H1 (cell line): Measurements from ENCODE around the gene FUT4. TPM values are rescaled to one million over a fixed set of nuclear protein-coding genes. Genes with fewer than 3 reads are reported as not detected.

Experiments
- CTCF ChIA-PET: fragments of 300-600 bp; sonication (Branson Sonifier 250); formaldehyde crosslinking; loops from one replicate; lab custom pipeline; 2021; ENCODE audit not compliant: partially characterized antibody; lab: Charles Lee
- POLR2A ChIA-PET: fragments of 300-600 bp; sonication (Branson Sonifier 250); formaldehyde crosslinking; loops from one replicate; lab custom pipeline; 2021; ENCODE audit warnings: inconsistent platforms; ENCODE audit not compliant: partially characterized antibody; lab: Charles Lee
- DNase-seq, 2 experiments: peaks; one replicate each; pipeline versions ENCODE4 v3.0.0 to v3.0.0-alpha.2; 2010 to 2022; ENCODE audit warnings: low spot score in 2 of 2, low read depth in 1 of 2, mixed read lengths in 1 of 2
- FAIRE-seq: peaks from 2 replicates; lab custom pipeline; 2011; peaks lifted over from hg19 to GRCh38; lab: Jason Lieb, UNC
- H2AFZ ChIP-seq: 2 replicates; pipeline ENCODE4 v1.8.1; 2012; ENCODE audit warnings: low read length, inconsistent platforms
- H2AK5ac ChIP-seq: 2 replicates; pipeline ENCODE4 v1.6.1; 2013; ENCODE audit warnings: low read depth, low read length
- H2BK120ac ChIP-seq: replicated peaks from 2 replicates; pipeline ENCODE3; 2013; ENCODE audit warnings: low read depth, low read length, inconsistent platforms
- H2BK12ac ChIP-seq: 2 replicates; pipeline ENCODE4 v1.6.1; 2013; ENCODE audit warnings: low read depth, low read length
- H2BK15ac ChIP-seq: 2 replicates; pipeline ENCODE4 v1.6.1; 2013; ENCODE audit warnings: low read length
- H2BK20ac ChIP-seq: 2 replicates; pipeline ENCODE4 v1.6.1; 2013; ENCODE audit warnings: low read length
- H2BK5ac ChIP-seq: 2 replicates; pipeline ENCODE4 v1.6.1; 2013; ENCODE audit warnings: low read depth, low read length
- H3K14ac ChIP-seq: 2 replicates; pipeline ENCODE4 v1.6.1; 2013; ENCODE audit warnings: inconsistent platforms; ENCODE audit not compliant: insufficient read length
- H3K18ac ChIP-seq: 2 replicates; pipeline ENCODE4 v1.6.1; 2013; ENCODE audit warnings: low read length; ENCODE audit errors: extremely low read depth
- H3K23ac ChIP-seq: 2 replicates; pipeline ENCODE4 v1.6.1; 2013; ENCODE audit warnings: inconsistent platforms; ENCODE audit not compliant: insufficient read length
- H3K23me2 ChIP-seq: 2 replicates; pipeline ENCODE4 v1.6.1; 2013; ENCODE audit warnings: low read depth, low read length
- H3K27ac ChIP-seq: 2 replicates; pipeline ENCODE4 v1.6.1; 2011; ENCODE audit warnings: low read depth, low read length, inconsistent platforms
- H3K27me3 ChIP-seq, 4 experiments: replicated peaks in 1 of 4; 1 replicate in 1 of 4; 2 replicates in 3 of 4; pipeline versions ENCODE4 v1.6.1 to v1.8.1; 2011 to 2013; ENCODE audit warnings: low read length in 3 of 4, mild to moderate bottlenecking in 3 of 4, inconsistent platforms in 2 of 4, mixed read lengths in 2 of 4, moderate library complexity in 1 of 4; ENCODE audit not compliant: control insufficient read depth in 3 of 4, insufficient read depth in 3 of 4; ENCODE audit errors: extremely low read depth in 1 of 4
- H3K36me3 ChIP-seq, 4 experiments: 2 replicates each; pipeline versions ENCODE4 v1.6.1 to v1.8.1; 2011 to 2013; ENCODE audit warnings: mild to moderate bottlenecking in 4 of 4, low read length in 3 of 4, moderate library complexity in 2 of 4, control low read depth in 1 of 4, inconsistent platforms in 1 of 4; ENCODE audit not compliant: insufficient read depth in 4 of 4, control insufficient read depth in 2 of 4
- H3K4ac ChIP-seq: replicated peaks from 2 replicates; pipeline ENCODE3; 2013; ENCODE audit warnings: low read length, low read depth, mixed read lengths, inconsistent platforms; ENCODE audit not compliant: insufficient read length
- H3K4me1 ChIP-seq, 4 experiments: replicated peaks in 1 of 4; 1 replicate in 1 of 4; 2 replicates in 3 of 4; pipeline versions ENCODE4 v1.6.1 to v1.8.1; 2011 to 2013; ENCODE audit warnings: low read length in 3 of 4, inconsistent platforms in 2 of 4, mixed read lengths in 1 of 4; ENCODE audit not compliant: insufficient read depth in 4 of 4, control insufficient read depth in 3 of 4
- H3K4me2 ChIP-seq, 2 experiments: 2 replicates each; pipeline versions ENCODE4 v1.6.1 to v1.8.1; 2011 to 2013; ENCODE audit warnings: low read depth in 2 of 2, low read length in 2 of 2, control low read depth in 1 of 2, inconsistent platforms in 1 of 2, mild to moderate bottlenecking in 1 of 2; ENCODE audit not compliant: insufficient read depth in 1 of 2
- H3K4me3 ChIP-seq, 4 experiments: fragments of 200-600, 300-600 bp in 1 of 4; sonication (generic), shearing (Covaris generic), sonication (Bioruptor Twin) in 1 of 4; 2 replicates each; pipeline versions ENCODE4 v1.5.1 to v1.8.1; 2011 to 2016; ENCODE audit warnings: low read length in 4 of 4, low read depth in 3 of 4, control low read depth in 2 of 4, inconsistent platforms in 2 of 4, mild to moderate bottlenecking in 2 of 4, mixed read lengths in 1 of 4, moderate library complexity in 1 of 4; ENCODE audit not compliant: insufficient read depth in 2 of 4; ENCODE audit errors: extremely low read depth in 1 of 4
- H3K56ac ChIP-seq: replicated peaks from 2 replicates; pipeline ENCODE3; 2013; ENCODE audit warnings: low read depth, mild to moderate bottlenecking, mixed read lengths, low read length, inconsistent platforms; ENCODE audit not compliant: insufficient read length
- H3K79me1 ChIP-seq: 2 replicates; pipeline ENCODE4 v1.6.1; 2013; ENCODE audit warnings: low read depth, low read length, control low read depth
- H3K79me2 ChIP-seq, 2 experiments: 2 replicates each; pipeline versions ENCODE4 v1.6.1 to v1.8.1; 2012 to 2013; ENCODE audit warnings: low read length in 2 of 2, mild to moderate bottlenecking in 2 of 2, inconsistent platforms in 1 of 2; ENCODE audit not compliant: insufficient read depth in 2 of 2, control insufficient read depth in 1 of 2
- H3K9ac ChIP-seq, 4 experiments: replicated peaks in 1 of 4; 1 replicate in 1 of 4; 2 replicates in 3 of 4; pipeline versions ENCODE4 v1.6.1 to v1.8.1; 2011 to 2013; ENCODE audit warnings: low read depth in 3 of 4, low read length in 3 of 4, control low read depth in 2 of 4, mild to moderate bottlenecking in 2 of 4, moderate library complexity in 2 of 4, inconsistent platforms in 1 of 4; ENCODE audit errors: extremely low read depth in 1 of 4
- H3K9me3 ChIP-seq, 2 experiments: 2 replicates each; pipeline versions ENCODE4 v1.6.1 to v1.8.1; 2012 to 2013; ENCODE audit warnings: mild to moderate bottlenecking in 2 of 2, moderate library complexity in 2 of 2, control low read depth in 1 of 2, inconsistent platforms in 1 of 2, low read depth in 1 of 2, low read length in 1 of 2, mixed read lengths in 1 of 2; ENCODE audit not compliant: insufficient read depth in 2 of 2
- H4K20me1 ChIP-seq, 2 experiments: replicated peaks in 1 of 2; 2 replicates each; pipeline versions ENCODE3 to v1.8.1; 2011 to 2013; ENCODE audit warnings: inconsistent platforms in 2 of 2, low read length in 2 of 2, mild to moderate bottlenecking in 1 of 2; ENCODE audit not compliant: insufficient read depth in 2 of 2, control insufficient read depth in 1 of 2
- H4K5ac ChIP-seq: 2 replicates; pipeline ENCODE4 v1.6.1; 2013; ENCODE audit warnings: low read length, low read depth, mixed read lengths, inconsistent platforms; ENCODE audit not compliant: insufficient read length
- H4K8ac ChIP-seq: 2 replicates; pipeline ENCODE4 v1.8.0; 2013; ENCODE audit warnings: mild to moderate bottlenecking, moderate library complexity, low read length, inconsistent platforms; ENCODE audit not compliant: insufficient read depth; ENCODE audit errors: extremely low read depth
- H4K91ac ChIP-seq: replicated peaks from 2 replicates; pipeline ENCODE3; 2013; ENCODE audit warnings: low read length, mixed read lengths, inconsistent platforms; ENCODE audit not compliant: insufficient read length
- BCL11A ChIP-seq, 2 experiments: IDR thresholded peaks; one replicate each; pipeline ENCODE4 v1.6.1; 2011; ENCODE audit warnings: low read depth in 2 of 2, low read length in 2 of 2, mild to moderate bottlenecking in 2 of 2
- CHD1 ChIP-seq: IDR thresholded peaks from 2 replicates; pipeline ENCODE4 v1.6.1; 2012; ENCODE audit warnings: low read depth, low read length, improper control_type of control experiment
- CHD2 ChIP-seq: IDR thresholded peaks from 2 replicates; pipeline ENCODE4 v1.6.1; 2012; ENCODE audit warnings: low read length, improper control_type of control experiment
- FOSL1 ChIP-seq: IDR thresholded peaks from 2 replicates; pipeline ENCODE4 v1.6.1; 2011; ENCODE audit warnings: mild to moderate bottlenecking, low read depth, low read length, moderate library complexity; ENCODE audit not compliant: insufficient read depth
- GTF2F1 ChIP-seq: IDR thresholded peaks from 2 replicates; pipeline ENCODE4 v1.6.1; 2012; ENCODE audit warnings: low read depth, low read length, improper control_type of control experiment, borderline replicate concordance
- MAFK ChIP-seq: IDR thresholded peaks from 2 replicates; pipeline ENCODE4 v1.6.1; 2012; ENCODE audit warnings: low read depth, mild to moderate bottlenecking, improper control_type of control experiment, low read length
- NRF1 ChIP-seq: IDR thresholded peaks from 2 replicates; pipeline ENCODE4 v1.6.1; 2011; ENCODE audit warnings: mild to moderate bottlenecking, low read depth, low read length, improper control_type of control experiment
- RFX5 ChIP-seq: IDR thresholded peaks from 2 replicates; pipeline ENCODE4 v1.6.1; 2011; ENCODE audit warnings: low read depth, low read length, improper control_type of control experiment, borderline replicate concordance
- RNF2 ChIP-seq: fragments of 200-900, 300-1000 bp; sonication (generic); IDR thresholded peaks from 2 replicates; pipeline ENCODE4 v1.7.1; 2016; ENCODE audit warnings: borderline replicate concordance, low read depth, mild to moderate bottlenecking, antibody characterized with exemption, low read length; ENCODE audit not compliant: poor library complexity, severe bottlenecking; ENCODE audit errors: missing control alignments
- SP2 ChIP-seq: IDR thresholded peaks from 2 replicates; pipeline ENCODE4 v1.6.1; 2012; ENCODE audit warnings: mild to moderate bottlenecking, low read length, inconsistent platforms
- SP4 ChIP-seq: IDR thresholded peaks from 2 replicates; pipeline ENCODE4 v1.6.1; 2012; ENCODE audit warnings: low read length, inconsistent platforms
- SRF ChIP-seq: IDR thresholded peaks from 2 replicates; pipeline ENCODE4 v1.6.1; 2011; ENCODE audit warnings: mild to moderate bottlenecking, low read depth, low read length, moderate library complexity
- WGBS, 2 experiments: shearing (Covaris generic) in 1 of 2; methylation state at CpG; one replicate each; pipeline versions ENCODE4 v1.1.6 to v1.1.7; 2013 to 2015; ENCODE audit warnings: low lambda C conversion rate in 2 of 2, mixed read lengths in 2 of 2, inconsistent platforms in 1 of 2, low coverage in 1 of 2, missing lambda C conversion rate in 1 of 2; ENCODE audit not compliant: insufficient replicate concordance in 2 of 2, insufficient coverage in 1 of 2, insufficient read length in 1 of 2; ENCODE audit errors: extremely low coverage in 1 of 2, missing lambda C conversion rate in 1 of 2; 5-methylcytosine and 5-hydroxymethylcytosine counted together
- polyA plus RNA-seq, 7 experiments: library from polyadenylated mRNA; depleted of rRNA in 3 of 7; stranded (reverse) in 5 of 7; unstranded in 2 of 7; fragments of >200 nt in 5 of 7; fragments of 200-250 nt in 2 of 7; gene quantifications; 1 replicate in 5 of 7; 2 replicates in 1 of 7; 4 replicates in 1 of 7; pipeline versions ENCODE4 v1.2.1 to v1.2.3, GENCODE V29; 2011 to 2013; ENCODE audit warnings: missing spikeins in 2 of 7, mixed read lengths in 2 of 7
- total RNA-seq: library from RNA; stranded (reverse); fragmentation: NEBNext Ultra II Directional; extraction: Animal tissue kit (Norgen Biotek cat#: 25700); gene quantifications from 2 replicates; pipeline ENCODE4 v1.2.1, GENCODE V29; 2021
- TF ChIP-seq, protein P1 (sequence below), 3 experiments: IDR thresholded peaks; 1 replicate in 2 of 3; 2 replicates in 1 of 3; pipeline versions ENCODE4 v1.5.1 to v1.6.1; 2011; ENCODE audit warnings: low read length in 3 of 3, mild to moderate bottlenecking in 3 of 3, inconsistent platforms in 2 of 3, low read depth in 1 of 3, moderate library complexity in 1 of 3; ENCODE audit not compliant: insufficient read depth in 1 of 3; ENCODE audit errors: control extremely low read depth in 1 of 3

Gene FUT4
- total and polyA plus RNA-seq, 2 of the 8 experiments (the other 6 are each of a cell fraction or from before 2014, with no cell fraction given) = 2.6 to 8.0 TPM

GRCh38 chr11:94533206-94533605, 10.5 kb upstream of the FUT4 start:
- no peak overlapping the region for H3K9ac ChIP-seq
- H3K4me3 ChIP-seq = no peak overlapping the region
- POLR2A ChIA-PET = no interaction called here
- H3K56ac ChIP-seq = no peak overlapping the region
- 89% methylated on average over 1 of the region's 1 CpG; no CpG with 5 or more reads in 1 of the 2 experiments for WGBS, 2 experiments
- no peaks in the 10 kb centered on the region for H3K36me3 ChIP-seq
- H3K79me1 ChIP-seq = no peaks in the 10 kb centered on the region
- no peak overlapping the region for H2BK5ac ChIP-seq
- no peaks in the 10 kb centered on the region for H3K23me2 ChIP-seq
- no peak overlapping the region for H3K14ac ChIP-seq
- H3K18ac ChIP-seq = no peak overlapping the region
- no peak overlapping the region for H4K91ac ChIP-seq
- TF ChIP-seq CHD2 (no peak), NRF1 (no peak), BCL11A (IDR thresholded peaks at IDR 0.05; ENCODE audit: low read depth in 2 of 2, low read length in 2 of 2) (no peak), CHD1 (no peak), SRF (no peak), SP2 (no peak), FOSL1 (no peak), MAFK (no peak), GTF2F1 (no peak), RFX5 (no peak), RNF2 (no peak), SP4 (no peak)
- TF ChIP-seq, protein P1, sequence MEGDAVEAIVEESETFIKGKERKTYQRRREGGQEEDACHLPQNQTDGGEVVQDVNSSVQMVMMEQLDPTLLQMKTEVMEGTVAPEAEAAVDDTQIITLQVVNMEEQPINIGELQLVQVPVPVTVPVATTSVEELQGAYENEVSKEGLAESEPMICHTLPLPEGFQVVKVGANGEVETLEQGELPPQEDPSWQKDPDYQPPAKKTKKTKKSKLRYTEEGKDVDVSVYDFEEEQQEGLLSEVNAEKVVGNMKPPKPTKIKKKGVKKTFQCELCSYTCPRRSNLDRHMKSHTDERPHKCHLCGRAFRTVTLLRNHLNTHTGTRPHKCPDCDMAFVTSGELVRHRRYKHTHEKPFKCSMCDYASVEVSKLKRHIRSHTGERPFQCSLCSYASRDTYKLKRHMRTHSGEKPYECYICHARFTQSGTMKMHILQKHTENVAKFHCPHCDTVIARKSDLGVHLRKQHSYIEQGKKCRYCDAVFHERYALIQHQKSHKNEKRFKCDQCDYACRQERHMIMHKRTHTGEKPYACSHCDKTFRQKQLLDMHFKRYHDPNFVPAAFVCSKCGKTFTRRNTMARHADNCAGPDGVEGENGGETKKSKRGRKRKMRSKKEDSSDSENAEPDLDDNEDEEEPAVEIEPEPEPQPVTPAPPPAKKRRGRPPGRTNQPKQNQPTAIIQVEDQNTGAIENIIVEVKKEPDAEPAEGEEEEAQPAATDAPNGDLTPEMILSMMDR (IDR thresholded peaks at IDR 0.05; ENCODE audit: control extremely low read depth in 1 of 3, insufficient read depth in 1 of 3, low read depth in 1 of 3, low read length in 3 of 3) = no peak
- no peak overlapping the region for H3K4ac ChIP-seq
- H2AK5ac ChIP-seq = no peak overlapping the region
- H2AFZ ChIP-seq = no peak overlapping the region
- H2BK120ac ChIP-seq = no peak overlapping the region
- H4K20me1 ChIP-seq = no peaks in the 10 kb centered on the region
- no peaks in the 10 kb centered on the region for H3K27me3 ChIP-seq
- H2BK12ac ChIP-seq = no peak overlapping the region
- no peak overlapping the region for H2BK15ac ChIP-seq
- FAIRE-seq (no peak), DNase-seq (no peak)
- H4K8ac ChIP-seq = no peak overlapping the region
- no peak overlapping the region for H3K27ac ChIP-seq
- no peaks in the 10 kb centered on the region for H3K79me2 ChIP-seq
- H2BK20ac ChIP-seq = no peak overlapping the region
- H3K4me2 ChIP-seq = no peak overlapping the region
- no peak overlapping the region for H3K23ac ChIP-seq
- H3K9me3 ChIP-seq = no peaks in the 10 kb centered on the region
- CTCF ChIA-PET = interaction anchor here (0.6 kb wide), 2 partner anchors 70 to 1601 kb away, joined by 3 to 4 read pairs; no protein-coding TSS in a partner anchor
- no peaks in the 10 kb centered on the region for H3K4me1 ChIP-seq
- H4K5ac ChIP-seq = no peak overlapping the region
